ENCODE data around the gene SYNDIG1.

GRCh38 chr20:24576447-24576846, 107.0 kb downstream of the SYNDIG1 start:
- TF ChIP-seq SMC3 (IDR thresholded peaks at IDR 0.05; ENCODE audit: low read depth, low read length) (no peak), CTCF (conservative IDR thresholded peaks at IDR 0.05; ENCODE audit: low read depth, low read length) (no peak), USF2 (IDR thresholded peaks at IDR 0.05; ENCODE audit: low read depth, low read length) (no peak), POLR2A (IDR thresholded peaks at IDR 0.05; ENCODE audit: low read depth, low read length) (no peak), RAD21 (IDR thresholded peaks at IDR 0.05; ENCODE audit: low read length) (no peak), RFX5 (IDR thresholded peaks at IDR 0.05; ENCODE audit: low read depth, low read length) (no peak), BHLHE40 (IDR thresholded peaks at IDR 0.05; ENCODE audit: low read depth, low read length) (no peak), CEBPB (IDR thresholded peaks at IDR 0.05; ENCODE audit: low read depth, low read length) (no peak), MXI1 (IDR thresholded peaks at IDR 0.05; ENCODE audit: borderline replicate concordance, low read depth, low read length) (no peak), RCOR1 (IDR thresholded peaks at IDR 0.05; ENCODE audit: insufficient replicate concordance, low read length) (no peak)

All from IMR-90 (cell line).